ENCODE data around the gene FBXO34.
A peak's percentile ranks its signal among the peaks of the same experiment; 100 is the strongest.

The FBXO34 gene

GRCh38 chr14:55386037-55386808, 115.0 kb downstream of the FBXO34 start:
- peak; percentile 19 for DNase-seq

DNA sequence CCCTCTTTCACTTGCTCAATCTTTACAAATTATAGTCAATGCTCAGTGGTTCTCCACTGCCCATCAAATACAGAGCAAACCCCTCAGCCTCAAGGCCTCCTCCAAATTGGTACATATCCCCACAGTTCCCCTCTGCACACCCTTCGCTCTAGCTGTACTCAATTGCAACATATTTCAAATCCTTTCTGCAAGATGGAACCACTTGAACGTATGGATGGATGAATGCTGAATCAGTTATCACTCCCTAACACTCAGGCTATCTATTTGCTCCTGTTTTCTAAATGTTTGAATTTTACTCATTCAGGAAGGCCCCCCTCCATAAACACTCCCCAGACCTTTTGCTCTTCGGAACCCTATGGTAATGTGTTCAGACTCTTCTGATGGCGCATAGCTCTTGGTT, 115.9 kb downstream of the FBXO34 start:
- no peak for DNase-seq

- no peak for DNase-seq
These were observed 116.9 kb downstream of the FBXO34 start for GRCh38 chr14:55388160-55388559.

DNA sequence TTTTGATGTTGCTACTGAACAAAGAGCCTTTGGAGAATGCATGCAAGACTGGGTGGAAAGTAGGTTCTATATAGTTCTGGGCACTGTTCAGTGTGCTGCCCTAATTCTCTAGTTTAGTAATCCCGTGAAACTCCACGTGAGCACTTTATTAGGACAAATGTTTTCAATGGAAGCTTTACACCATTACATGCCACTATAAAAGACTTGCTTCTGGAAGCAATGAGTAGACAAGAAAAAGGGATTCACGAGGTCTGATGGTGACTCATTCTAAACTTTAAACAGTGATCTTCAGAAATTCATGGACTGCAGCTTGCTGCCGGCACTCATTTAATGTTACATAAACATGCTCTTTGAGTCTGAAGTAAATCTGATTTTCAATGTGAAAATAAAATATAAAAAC, 118.1 kb downstream of the FBXO34 start:
- DNase-seq = no peak

DNA sequence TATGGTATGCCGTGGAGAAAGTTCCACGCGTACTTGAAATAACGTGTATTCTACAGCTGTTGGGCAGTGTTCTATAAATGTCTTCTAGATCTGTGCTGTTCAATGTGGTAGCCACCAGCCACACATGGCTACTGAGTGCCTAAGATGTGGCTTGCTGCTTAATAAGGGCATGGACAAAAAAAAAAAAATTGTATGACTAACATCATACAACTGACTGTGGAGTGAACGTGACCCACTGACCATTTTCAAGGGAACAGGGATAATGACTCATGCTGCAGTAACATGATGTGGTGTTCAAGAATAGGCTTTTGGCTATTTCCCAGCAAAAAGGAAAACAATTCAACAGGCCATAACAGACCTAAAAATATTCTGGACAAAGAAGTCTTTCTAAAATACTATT, 127.5 kb downstream of the FBXO34 start:
- no peak for DNase-seq

DNA sequence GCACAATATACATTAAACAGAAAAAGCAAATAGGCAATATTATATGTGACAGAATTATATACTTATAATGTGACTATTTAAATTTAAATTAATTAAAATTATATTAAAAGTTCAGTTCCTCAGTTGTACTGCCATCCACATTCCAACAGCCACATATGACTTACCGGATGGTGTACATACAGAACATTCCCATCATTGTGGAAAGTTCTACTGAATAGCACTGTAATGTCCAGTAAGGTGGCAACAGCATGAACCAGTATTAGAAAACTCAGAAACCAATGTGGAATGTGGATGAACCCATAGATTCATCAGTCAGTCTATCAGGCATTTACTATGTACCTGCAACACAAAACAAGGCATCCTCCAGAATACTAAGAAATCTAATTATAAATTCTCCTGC, 128.0 kb downstream of the FBXO34 start:
- no peak for DNase-seq

GRCh38 chr14:55399852-55400251, 128.6 kb downstream of the FBXO34 start:
- no peak for DNase-seq

DNA sequence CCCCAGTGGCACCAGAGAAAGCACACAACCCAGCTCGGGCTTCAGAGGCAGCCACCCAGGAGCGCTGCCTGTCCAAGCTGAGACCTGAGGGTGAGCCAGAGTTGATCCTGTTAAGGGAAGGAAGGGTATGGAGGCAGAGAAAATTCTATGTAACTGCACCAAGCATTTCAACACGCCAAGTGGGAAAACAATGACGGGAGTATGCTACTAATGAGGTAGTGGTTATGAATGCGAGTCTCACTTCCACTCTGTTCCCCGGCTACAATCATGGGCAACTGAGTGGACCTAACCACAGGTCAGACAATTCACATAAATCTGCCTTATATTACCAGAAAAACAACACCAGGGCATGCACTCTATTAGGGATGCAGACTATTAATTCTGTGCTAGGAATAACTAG, 130.5 kb downstream of the FBXO34 start:
- no peak for DNase-seq
